Lung (tissue), 12 donors: ENCODE results near the gene NGFR. TPM values are rescaled to one million over a fixed set of nuclear protein-coding genes. Genes with fewer than 3 reads are reported as not detected.

Source experiments
- ATAC-seq: fragments of 200-7000 bp; cut with Tn5 transposase; one replicate; pipeline ENCODE4 v1.9.1; 2020; ENCODE audit warnings: moderate number of reproducible peaks; ENCODE audit not compliant: insufficient read depth, low FRiP score
- DNase-seq, 3 donors: peaks; one replicate each; pipeline ENCODE4 v3.0.0-alpha.2; 2013 to 2017
- H3K27ac ChIP-seq, 2 donors: one replicate each; pipeline ENCODE4 v1.5.1; 2013; ENCODE audit warnings: mild to moderate bottlenecking in 2 of 2, moderate library complexity in 2 of 2, control low read depth in 1 of 2, inconsistent platforms in 1 of 2, low read depth in 1 of 2, low read length in 1 of 2
- H3K27me3 ChIP-seq, 3 donors: one replicate each; pipeline ENCODE4 v1.5.1; 2013; ENCODE audit warnings: low read length in 2 of 3; ENCODE audit not compliant: control insufficient read depth in 3 of 3, insufficient read depth in 3 of 3
- H3K36me3 ChIP-seq, 4 donors: one replicate each; pipeline ENCODE4 v1.5.1; 2013; ENCODE audit warnings: low read length in 4 of 4, mild to moderate bottlenecking in 1 of 4, moderate library complexity in 1 of 4; ENCODE audit not compliant: control insufficient read depth in 4 of 4, insufficient read depth in 4 of 4
- H3K4me1 ChIP-seq, 5 donors: one replicate each; pipeline ENCODE4 v1.5.1; 2013; ENCODE audit warnings: low read length in 5 of 5, mild to moderate bottlenecking in 2 of 5, moderate library complexity in 1 of 5; ENCODE audit not compliant: control insufficient read depth in 5 of 5, insufficient read depth in 5 of 5
- H3K4me3 ChIP-seq: one replicate; pipeline ENCODE4 v1.5.1; 2013; ENCODE audit warnings: mild to moderate bottlenecking, control low read depth, moderate library complexity
- H3K9ac ChIP-seq, 2 donors: one replicate each; pipeline ENCODE4 v1.5.1; 2013; ENCODE audit warnings: low read length in 2 of 2, control low read depth in 1 of 2; ENCODE audit not compliant: insufficient read depth in 1 of 2
- H3K9me3 ChIP-seq, 4 donors: one replicate each; pipeline ENCODE4 v1.5.1; 2013; ENCODE audit warnings: low read length in 3 of 4, mild to moderate bottlenecking in 1 of 4, moderate library complexity in 1 of 4; ENCODE audit not compliant: control insufficient read depth in 4 of 4, insufficient read depth in 3 of 4
- WGBS, 2 donors: extraction: QIAGEN DNeasy Blood & Tissue Kit; methylation state at CpG; one replicate each; pipeline ENCODE4 v1.1.7; 2013; 5-methylcytosine and 5-hydroxymethylcytosine counted together
- polyA plus RNA-seq, 2 donors: library from polyadenylated mRNA; stranded (reverse); fragments of 200-250 nt; gene quantifications; one replicate each; pipeline ENCODE4 v1.2.1, GENCODE V29; 2013
- total RNA-seq, 2 donors: library from RNA; depleted of rRNA in 1 of 2; stranded (reverse); fragments of >200 nt in 1 of 2; gene quantifications; one replicate each; pipeline ENCODE4 v1.2.1, GENCODE V29; 2014 to 2021
- TF ChIP-seq, protein P1 (sequence below): IDR thresholded peaks from 2 replicates; pipeline ENCODE4 v1.5.1; 2012; ENCODE audit warnings: mild to moderate bottlenecking; ENCODE audit errors: control extremely low read depth, extremely low read depth
- donor health status: control.
- donor health status: control.
- donor health status: Bipolar disorder and iron deficiency.
- donor health status: healthy.
- donor health status: DM: yes; HTN: yes; CAD: no.

The NGFR gene
- total and polyA plus RNA-seq, 4 donors, result 1.3 to 4.9 (median 3.2) TPM

DNA sequence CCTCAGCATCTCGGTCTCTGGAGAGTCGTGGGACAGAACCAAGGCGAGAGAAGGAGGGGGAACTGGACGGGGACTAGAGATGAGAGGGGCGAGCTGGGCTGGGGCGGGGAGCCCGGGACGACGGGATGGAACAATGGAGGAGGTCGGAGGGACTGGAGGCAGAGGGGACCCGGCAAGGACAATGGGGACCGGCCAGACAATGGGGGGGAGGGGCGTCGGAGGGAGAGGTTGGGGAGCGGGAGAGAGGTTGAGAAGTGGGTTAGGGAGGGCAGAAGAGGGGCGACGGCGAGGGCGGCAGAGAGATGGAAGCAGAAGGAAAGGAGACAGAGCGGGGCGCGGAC is 719 bp downstream of the NGFR start:
- ATAC-seq, result no peak
- Histone ChIP-seq H3K4me3 (no peak overlapping the region), H3K9ac (no peak overlapping the region), H3K27ac (no peak overlapping the region), H3K27me3 (peaks cover 0 to 66% (median 29%) of the 10 kb centered on the region in 3 donors), H3K36me3 (no peaks in the 10 kb centered on the region), H3K4me1 (peaks cover 0 to 21% (median 6%) of the 10 kb centered on the region in 5 donors), H3K9me3 (no peaks in the 10 kb centered on the region)
- WGBS, 2 donors, result 4 to 5% methylated on average over 20 to 22 of the region's 22 CpGs
- TF ChIP-seq, protein P1, sequence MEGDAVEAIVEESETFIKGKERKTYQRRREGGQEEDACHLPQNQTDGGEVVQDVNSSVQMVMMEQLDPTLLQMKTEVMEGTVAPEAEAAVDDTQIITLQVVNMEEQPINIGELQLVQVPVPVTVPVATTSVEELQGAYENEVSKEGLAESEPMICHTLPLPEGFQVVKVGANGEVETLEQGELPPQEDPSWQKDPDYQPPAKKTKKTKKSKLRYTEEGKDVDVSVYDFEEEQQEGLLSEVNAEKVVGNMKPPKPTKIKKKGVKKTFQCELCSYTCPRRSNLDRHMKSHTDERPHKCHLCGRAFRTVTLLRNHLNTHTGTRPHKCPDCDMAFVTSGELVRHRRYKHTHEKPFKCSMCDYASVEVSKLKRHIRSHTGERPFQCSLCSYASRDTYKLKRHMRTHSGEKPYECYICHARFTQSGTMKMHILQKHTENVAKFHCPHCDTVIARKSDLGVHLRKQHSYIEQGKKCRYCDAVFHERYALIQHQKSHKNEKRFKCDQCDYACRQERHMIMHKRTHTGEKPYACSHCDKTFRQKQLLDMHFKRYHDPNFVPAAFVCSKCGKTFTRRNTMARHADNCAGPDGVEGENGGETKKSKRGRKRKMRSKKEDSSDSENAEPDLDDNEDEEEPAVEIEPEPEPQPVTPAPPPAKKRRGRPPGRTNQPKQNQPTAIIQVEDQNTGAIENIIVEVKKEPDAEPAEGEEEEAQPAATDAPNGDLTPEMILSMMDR, result no peak
- no peak for DNase-seq

DNA sequence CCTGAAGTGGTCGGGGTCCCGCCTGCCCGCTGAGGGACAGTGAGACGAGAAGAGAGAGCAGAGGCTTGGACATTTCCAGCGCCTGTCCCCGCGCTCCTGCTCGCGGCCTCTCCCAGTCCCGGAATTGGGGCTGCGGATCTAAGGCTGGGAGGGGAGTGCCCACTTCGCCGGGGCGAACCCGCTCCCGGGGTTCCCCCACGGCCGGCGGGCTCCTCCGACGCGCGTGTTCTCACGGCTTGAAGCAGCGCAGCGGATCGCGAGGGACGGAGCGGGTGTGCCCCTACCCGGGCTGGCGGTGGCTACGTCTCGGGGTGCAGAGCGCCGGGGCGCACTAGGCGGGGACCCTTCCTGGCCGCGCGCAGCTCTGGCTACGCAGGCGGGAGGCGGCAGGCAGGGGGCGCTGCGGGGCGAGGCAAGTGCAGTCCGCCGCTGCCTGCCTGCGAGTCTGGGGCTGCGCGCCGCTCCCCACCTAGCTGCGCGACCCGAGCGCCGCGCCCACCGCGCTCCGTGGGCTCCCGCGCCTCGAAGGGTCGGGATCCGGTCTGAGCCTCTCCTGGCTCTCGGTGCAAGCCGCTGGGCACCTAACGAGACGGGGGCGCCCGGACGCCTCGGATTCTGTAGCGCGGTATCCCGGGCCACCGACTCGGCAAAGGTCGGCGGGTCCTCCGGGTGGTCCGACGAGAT is 1.2 kb downstream of the NGFR start:
- Histone ChIP-seq H3K4me3 (no peak overlapping the region), H3K27ac (no peak overlapping the region), H3K36me3 (no peaks in the 10 kb centered on the region), H3K9ac (no peak overlapping the region), H3K27me3 (peaks cover 0 to 66% (median 29%) of the 10 kb centered on the region in 3 donors), H3K4me1 (peaks cover 0 to 21% (median 6%) of the 10 kb centered on the region in 5 donors), H3K9me3 (no peaks in the 10 kb centered on the region)
- TF ChIP-seq, protein P1, result peak; percentile 73
- ATAC-seq, result peak; percentile 75
- 1 to 2% methylated on average over 38 to 85 of the region's 85 CpGs for WGBS, 2 donors
- DNase-seq, result peak; percentile 72 to 79 (median 72)

DNA sequence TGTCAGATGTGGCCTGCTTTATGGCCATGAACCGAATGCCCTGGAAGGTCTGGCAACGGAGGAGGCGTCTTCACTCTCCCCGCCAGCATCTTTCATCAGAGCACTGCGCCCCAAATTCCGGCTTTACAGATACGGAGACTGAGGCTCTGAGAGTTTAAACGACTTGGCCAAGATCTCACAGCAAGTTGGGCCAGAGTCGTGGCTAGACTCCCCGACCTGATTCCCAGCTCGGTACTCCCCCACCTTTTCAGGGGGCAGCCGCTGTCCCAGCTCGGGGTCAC is 1.7 kb downstream of the NGFR start:
- H3K27ac ChIP-seq, result no peak overlapping the region
- H3K36me3 ChIP-seq, result no peaks in the 10 kb centered on the region
- ATAC-seq, result no peak
- no peak overlapping the region for H3K4me3 ChIP-seq
- TF ChIP-seq, protein P1, result no peak
- no peak for DNase-seq
- H3K9ac ChIP-seq, result no peak overlapping the region
- WGBS, 2 donors, result 3 to 4% methylated on average over 13 of the region's 13 CpGs
- peaks cover 4 to 65% (median 29%) of the 10 kb centered on the region in 3 donors for H3K27me3 ChIP-seq
- peaks cover 0 to 21% (median 6%) of the 10 kb centered on the region in 5 donors for H3K4me1 ChIP-seq
- H3K9me3 ChIP-seq, result no peaks in the 10 kb centered on the region
